Muscle of leg (tissue), 16 donors: ENCODE results near the gene RNU6-7. TPM values are rescaled to one million over a fixed set of nuclear protein-coding genes. Genes with fewer than 3 reads are reported as not detected.

ENCODE experiments used
- DNase-seq: peaks from one replicate; pipeline ENCODE4 v3.0.0; 2013
- H3K27ac ChIP-seq: one replicate; pipeline ENCODE4 v1.5.1; 2013; ENCODE audit warnings: mild to moderate bottlenecking, low read length, control low read depth
- H3K27me3 ChIP-seq: one replicate; pipeline ENCODE4 v1.6.1; 2013; ENCODE audit warnings: low read length; ENCODE audit not compliant: control insufficient read depth, insufficient read depth
- H3K36me3 ChIP-seq: one replicate; pipeline ENCODE4 v1.6.1; 2013; ENCODE audit warnings: low read length; ENCODE audit not compliant: control insufficient read depth, insufficient read depth
- H3K4me1 ChIP-seq: one replicate; pipeline ENCODE4 v1.6.1; 2013; ENCODE audit warnings: low read length; ENCODE audit not compliant: control insufficient read depth, insufficient read depth
- H3K4me3 ChIP-seq: one replicate; pipeline ENCODE4 v1.5.1; 2013; ENCODE audit warnings: low read length, control low read depth
- H3K9me3 ChIP-seq: replicated peaks from 2 replicates; pipeline ENCODE4 v1.6.1; 2013; ENCODE audit warnings: low read depth, low read length; ENCODE audit not compliant: control insufficient read depth
- WGBS: methylation state at CpG from one replicate; pipeline ENCODE4 v1.1.5; 2013; ENCODE audit warnings: missing lambda C conversion rate; ENCODE audit not compliant: insufficient coverage; 5-methylcytosine and 5-hydroxymethylcytosine counted together
- long read RNA-seq, 11 donors: transcript quantifications; one replicate each; lab custom pipeline, GENCODE V29; 2026
- polyA plus RNA-seq, 8 donors: library from polyadenylated mRNA; unstranded; fragments of 120-200 nt; gene quantifications; one replicate each; pipeline versions ENCODE4 v1.2.1 to v1.2.3, GENCODE V29; 2013; ENCODE audit warnings: inconsistent platforms in 1 of 8, low replicate concordance in 1 of 8; ENCODE audit not compliant: insufficient read length in 8 of 8, insufficient read depth in 1 of 8
- total RNA-seq: library from RNA; stranded (reverse); fragments of 120-200 nt; gene quantifications from one replicate; pipeline ENCODE4 v1.2.4, GENCODE V29; 2013

The RNU6-7 gene
- total RNA-seq: not detected
- not detected for polyA plus RNA-seq
- long read RNA-seq, donor 1: 0 reads
- long read RNA-seq, donor 2: 0 reads
- long read RNA-seq, donor 3: 0 reads
- long read RNA-seq, donor 4: 0 reads
- long read RNA-seq, donor 5: 0 reads
- long read RNA-seq, donor 6: 0 reads
- long read RNA-seq, donor 7: 0 reads
- long read RNA-seq, donor 8: 0 reads
- long read RNA-seq, donor 9: 0 reads
- long read RNA-seq, donor 10: 0 reads
- long read RNA-seq, donor 11: 0 reads

GRCh38 chr14:32201816-32202490 lies at the start of gene RNU6-7:
Gene RNU6-7, plus strand, starts transcription at chr14:32202045.
- peaks cover 7% of the 10 kb centered on the region for H3K4me1 ChIP-seq
- no peaks in the 10 kb centered on the region for H3K36me3 ChIP-seq
- H3K27ac ChIP-seq: peak within 1 kb of the TSS; percentile 96
- peak; percentile 61 for DNase-seq
- WGBS: 2% methylated on average over 34 of the region's 40 CpGs
- H3K9me3 ChIP-seq: no peaks in the 10 kb centered on the region
- no peaks in the 10 kb centered on the region for H3K27me3 ChIP-seq
- H3K4me3 ChIP-seq: peak within 1 kb of the TSS; percentile 95

- Histone ChIP-seq H3K27me3 (no peaks in the 10 kb centered on the region), H3K9me3 (no peaks in the 10 kb centered on the region), H3K36me3 (no peaks in the 10 kb centered on the region), H3K4me3 (no peak overlapping the region), H3K4me1 (no peaks in the 10 kb centered on the region), H3K27ac (no peak overlapping the region)
- DNase-seq: no peak
- WGBS: no CpG with 5 or more reads among the region's 2 CpGs
These were observed 35.8 kb upstream of the RNU6-7 start for GRCh38 chr14:32166029-32166428.

- Histone ChIP-seq H3K36me3 (no peaks in the 10 kb centered on the region), H3K27ac (no peak overlapping the region), H3K27me3 (no peaks in the 10 kb centered on the region), H3K4me3 (no peak overlapping the region), H3K4me1 (no peaks in the 10 kb centered on the region), H3K9me3 (no peaks in the 10 kb centered on the region)
- DNase-seq: no peak
- no CpG with 5 or more reads among the region's 1 CpG for WGBS
These were observed 34.9 kb upstream of the RNU6-7 start for GRCh38 chr14:32166924-32167323.

- no peaks in the 10 kb centered on the region for H3K36me3 ChIP-seq
- no peak overlapping the region for H3K4me3 ChIP-seq
- no peak overlapping the region for H3K27ac ChIP-seq
- no peaks in the 10 kb centered on the region for H3K4me1 ChIP-seq
- H3K9me3 ChIP-seq: no peaks in the 10 kb centered on the region
- WGBS: 78% methylated on average over 3 of the region's 3 CpGs
- H3K27me3 ChIP-seq: no peaks in the 10 kb centered on the region
- DNase-seq: no peak
These were observed 33.9 kb upstream of the RNU6-7 start for GRCh38 chr14:32167907-32168306.

GRCh38 chr14:32169191-32169590 lies 32.7 kb upstream of the RNU6-7 start:
- Histone ChIP-seq H3K4me1 (no peaks in the 10 kb centered on the region), H3K27me3 (no peaks in the 10 kb centered on the region), H3K27ac (no peak overlapping the region), H3K4me3 (no peak overlapping the region), H3K9me3 (no peaks in the 10 kb centered on the region), H3K36me3 (no peaks in the 10 kb centered on the region)
- WGBS: 67% methylated on average over 2 of the region's 3 CpGs
- no peak for DNase-seq

- DNase-seq: no peak
- no CpG with 5 or more reads among the region's 5 CpGs for WGBS
- Histone ChIP-seq H3K27ac (no peak overlapping the region), H3K4me3 (no peak overlapping the region), H3K4me1 (no peaks in the 10 kb centered on the region), H3K36me3 (no peaks in the 10 kb centered on the region), H3K27me3 (no peaks in the 10 kb centered on the region), H3K9me3 (no peaks in the 10 kb centered on the region)
These were observed 30.4 kb upstream of the RNU6-7 start for GRCh38 chr14:32171469-32171868.

GRCh38 chr14:32183151-32184058 lies 18.4 kb upstream of the RNU6-7 start:
- Histone ChIP-seq H3K27ac (no peak overlapping the region), H3K27me3 (no peaks in the 10 kb centered on the region), H3K36me3 (no peaks in the 10 kb centered on the region), H3K4me1 (no peaks in the 10 kb centered on the region), H3K9me3 (peaks cover 8% of the 10 kb centered on the region), H3K4me3 (no peak overlapping the region)
- WGBS: 100% methylated on average over 1 of the region's 2 CpGs
- DNase-seq: no peak

- no peaks in the 10 kb centered on the region for H3K4me1 ChIP-seq
- peaks cover 6% of the 10 kb centered on the region for H3K9me3 ChIP-seq
- no peak for DNase-seq
- no CpG with 5 or more reads among the region's 1 CpG for WGBS
- no peak overlapping the region for H3K27ac ChIP-seq
- no peaks in the 10 kb centered on the region for H3K36me3 ChIP-seq
- H3K4me3 ChIP-seq: no peak overlapping the region
- H3K27me3 ChIP-seq: no peaks in the 10 kb centered on the region
These were observed 16.7 kb upstream of the RNU6-7 start for GRCh38 chr14:32185097-32185496.

- H3K36me3 ChIP-seq: no peaks in the 10 kb centered on the region
- H3K4me1 ChIP-seq: no peaks in the 10 kb centered on the region
- H3K9me3 ChIP-seq: peaks cover 6% of the 10 kb centered on the region
- no peak overlapping the region for H3K4me3 ChIP-seq
- no peak for DNase-seq
- no peak overlapping the region for H3K27ac ChIP-seq
- no peaks in the 10 kb centered on the region for H3K27me3 ChIP-seq
These were observed 15.6 kb upstream of the RNU6-7 start for GRCh38 chr14:32186248-32186647.

GRCh38 chr14:32189811-32190210 lies 12.0 kb upstream of the RNU6-7 start:
- H3K27me3 ChIP-seq: no peaks in the 10 kb centered on the region
- H3K36me3 ChIP-seq: no peaks in the 10 kb centered on the region
- DNase-seq: no peak
- H3K9me3 ChIP-seq: peaks cover 6% of the 10 kb centered on the region
- no peak overlapping the region for H3K4me3 ChIP-seq
- WGBS: 83% methylated on average over 1 of the region's 1 CpG
- H3K4me1 ChIP-seq: no peaks in the 10 kb centered on the region
- no peak overlapping the region for H3K27ac ChIP-seq
